Coronary artery (tissue), 2 donors: Measurements from ENCODE around the gene ITGA1.

Source experiments
- DNase-seq: peaks from one replicate; pipeline ENCODE4 v3.0.0-alpha.2; 2017; ENCODE audit warnings: low spot score
- H3K27ac ChIP-seq, 2 donors: fragments of 200-600 bp; sonication (generic); one replicate each; pipeline ENCODE4 v1.5.1; 2016 to 2019
- H3K4me3 ChIP-seq: fragments of 200-600 bp; sonication (generic); 2 replicates; pipeline ENCODE4 v1.5.1; 2016; ENCODE audit warnings: mild to moderate bottlenecking, moderate library complexity
- CTCF ChIP-seq: fragments of 200-600 bp; sonication (generic); IDR thresholded peaks from one replicate; pipeline ENCODE4 v1.5.1; 2019; ENCODE audit warnings: antibody characterized with exemption

ITGA1 gene

GRCh38 chr5:52888363-52888762 is 100.6 kb downstream of the ITGA1 start:
- no peak overlapping the region for H3K4me3 ChIP-seq
- TF ChIP-seq CTCF, result no peak
- H3K27ac ChIP-seq, result peak overlapping the region in 1 of 2 donors; percentile 6
- no peak for DNase-seq

GRCh38 chr5:52892242-52892878 is 104.6 kb downstream of the ITGA1 start:
- no peak for DNase-seq
- no peak for TF ChIP-seq CTCF
- peak overlapping the region; percentile 30 to 78 for H3K27ac ChIP-seq

GRCh38 chr5:52893105-52893504 is 105.4 kb downstream of the ITGA1 start:
- H3K27ac ChIP-seq, result peak overlapping the region; percentile 30 to 78

More at GRCh38 chr5:52892242-52892878, 104.6 kb downstream of the ITGA1 start:
- H3K4me3 ChIP-seq, result no peak overlapping the region

GRCh38 chr5:52893863-52894262 is 106.1 kb downstream of the ITGA1 start:
- no peak for TF ChIP-seq CTCF
- Histone ChIP-seq H3K27ac (peak overlapping the region; percentile 71 to 82), H3K4me3 (no peak overlapping the region)
- no peak for DNase-seq

More at GRCh38 chr5:52893105-52893504, 105.4 kb downstream of the ITGA1 start:
- H3K4me3 ChIP-seq, result no peak overlapping the region
- no peak for TF ChIP-seq CTCF
- no peak for DNase-seq

- H3K27ac ChIP-seq, result peak overlapping the region; percentile 71 to 82
- no peak for TF ChIP-seq CTCF
- no peak overlapping the region for H3K4me3 ChIP-seq
- DNase-seq, result no peak
These were observed 106.7 kb downstream of the ITGA1 start for GRCh38 chr5:52894451-52894850.

- H3K27ac ChIP-seq, result peak overlapping the region; percentile 71 to 82
- no peak for DNase-seq
- H3K4me3 ChIP-seq, result no peak overlapping the region
- TF ChIP-seq CTCF, result no peak
These were observed 107.4 kb downstream of the ITGA1 start for GRCh38 chr5:52895075-52895474.
